ENCODE results near the gene RBM38.

RBM38 gene

GRCh38 chr20:57457243-57458095, 66.3 kb downstream of the RBM38 start:
- no peak overlapping the region for H3K4me3 ChIP-seq (ENCODE audit: low read length)
- no peak for TF ChIP-seq ZNF274 (IDR thresholded peaks at IDR 0.05; ENCODE audit: low read depth, low read length)

GRCh38 chr20:57458400-57459160, 67.4 kb downstream of the RBM38 start:
- TF ChIP-seq ZNF274 (IDR thresholded peaks at IDR 0.05; ENCODE audit: low read depth, low read length), result no peak
- no peak overlapping the region for H3K4me3 ChIP-seq (ENCODE audit: low read length)
